ENCODE data around the gene DCTN1.
A peak's percentile ranks its signal among the peaks of the same experiment; 100 is the strongest.

The DCTN1 gene

DNA sequence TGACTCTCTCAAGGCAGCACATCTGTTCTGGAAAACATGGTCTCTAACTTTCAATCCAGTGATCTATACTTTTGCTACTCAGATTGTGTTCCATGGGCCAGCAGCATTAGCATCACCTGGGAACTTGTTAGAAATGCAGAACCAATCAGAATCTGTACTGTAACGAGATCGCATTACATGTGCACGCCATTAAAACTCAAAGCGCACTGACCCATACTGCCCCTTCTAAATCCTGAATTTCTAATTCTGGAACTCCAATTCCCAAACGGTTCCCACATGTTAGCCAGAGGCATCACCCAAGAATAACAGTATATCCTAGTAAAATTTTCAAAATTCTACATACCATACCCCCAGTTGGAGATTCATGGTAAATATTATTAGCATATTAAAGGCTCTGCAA lies 10.5 kb upstream of the DCTN1 start:
- Histone ChIP-seq H3K4me1 (ENCODE audit: control insufficient read depth, insufficient read depth, low read length, poor library complexity, severe bottlenecking) (peaks cover 21% of the 10 kb centered on the region), H3K4me3 (ENCODE audit: insufficient read depth, low read depth, low read length, poor library complexity, severe bottlenecking) (peak overlapping the region; percentile 86), H3K27me3 (replicated peaks; ENCODE audit: control insufficient read depth, insufficient read depth, low read length, poor library complexity, severe bottlenecking) (no peaks in the 10 kb centered on the region), H3K27ac (ENCODE audit: insufficient read depth, low read length, poor library complexity, severe bottlenecking) (no peak overlapping the region), H3K9me3 (ENCODE audit: control insufficient read depth, low read length) (no peaks in the 10 kb centered on the region), H3K36me3 (ENCODE audit: control insufficient read depth, insufficient read depth, low read length) (no peaks in the 10 kb centered on the region)
- no peak for DNase-seq

DNA sequence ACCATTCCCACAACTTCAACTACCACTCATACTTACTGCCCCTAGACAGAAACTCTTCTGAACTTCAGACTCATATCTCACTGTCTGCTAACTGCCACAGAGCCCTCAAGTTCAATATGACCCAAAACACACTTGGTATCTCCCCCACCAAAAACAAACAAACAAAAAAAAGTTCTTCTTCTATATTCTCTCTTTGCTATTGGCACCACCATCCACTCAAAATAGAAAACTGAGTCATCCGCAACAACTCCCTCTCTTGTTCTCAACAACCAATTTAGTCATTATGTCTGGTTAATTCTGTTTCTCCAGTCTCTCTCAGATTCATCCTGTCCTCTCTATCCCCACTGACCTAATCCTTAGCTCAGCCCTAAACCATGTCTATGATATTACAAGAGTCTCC lies 7.2 kb upstream of the DCTN1 start:
- DNase-seq, result no peak
- Histone ChIP-seq H3K4me1 (ENCODE audit: control insufficient read depth, insufficient read depth, low read length, poor library complexity, severe bottlenecking) (peaks cover 21% of the 10 kb centered on the region), H3K27ac (ENCODE audit: insufficient read depth, low read length, poor library complexity, severe bottlenecking) (no peak overlapping the region)

DNA sequence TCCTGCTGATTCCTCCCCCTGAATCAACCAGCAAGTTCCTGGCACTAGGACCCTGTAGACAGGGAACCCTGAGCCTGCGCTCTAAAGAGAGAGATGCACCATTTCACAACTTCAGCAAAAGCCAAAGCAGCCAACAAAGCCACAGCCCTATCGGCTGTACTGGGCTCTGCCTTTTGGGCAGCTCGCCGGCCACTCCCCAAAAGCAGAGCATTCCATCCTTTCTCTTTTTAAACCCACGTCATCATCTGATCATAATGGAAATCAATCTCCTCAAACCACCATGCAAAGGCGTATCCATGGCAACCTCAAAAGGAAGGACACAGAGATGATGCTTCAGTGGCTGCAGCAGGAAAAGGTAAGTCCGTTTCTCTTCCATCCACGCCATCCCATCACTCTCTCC lies 5.3 kb upstream of the DCTN1 start:
- Histone ChIP-seq H3K9me3 (ENCODE audit: control insufficient read depth, low read length) (no peaks in the 10 kb centered on the region), H3K27me3 (replicated peaks; ENCODE audit: control insufficient read depth, insufficient read depth, low read length, poor library complexity, severe bottlenecking) (no peaks in the 10 kb centered on the region), H3K36me3 (ENCODE audit: control insufficient read depth, insufficient read depth, low read length) (peaks cover 3% of the 10 kb centered on the region), H3K4me3 (ENCODE audit: insufficient read depth, low read depth, low read length, poor library complexity, severe bottlenecking) (no peak overlapping the region), H3K27ac (ENCODE audit: insufficient read depth, low read length, poor library complexity, severe bottlenecking) (no peak overlapping the region), H3K4me1 (ENCODE audit: control insufficient read depth, insufficient read depth, low read length, poor library complexity, severe bottlenecking) (peaks cover 14% of the 10 kb centered on the region)
- DNase-seq, result no peak

More for the DNA sequence above, 7.2 kb upstream of the DCTN1 start:
- H3K27me3 ChIP-seq (replicated peaks; ENCODE audit: control insufficient read depth, insufficient read depth, low read length, poor library complexity, severe bottlenecking), result no peaks in the 10 kb centered on the region
- H3K9me3 ChIP-seq (ENCODE audit: control insufficient read depth, low read length), result no peaks in the 10 kb centered on the region
- peaks cover 3% of the 10 kb centered on the region for H3K36me3 ChIP-seq (ENCODE audit: control insufficient read depth, insufficient read depth, low read length)
- H3K4me3 ChIP-seq (ENCODE audit: insufficient read depth, low read depth, low read length, poor library complexity, severe bottlenecking), result no peak overlapping the region

DNA sequence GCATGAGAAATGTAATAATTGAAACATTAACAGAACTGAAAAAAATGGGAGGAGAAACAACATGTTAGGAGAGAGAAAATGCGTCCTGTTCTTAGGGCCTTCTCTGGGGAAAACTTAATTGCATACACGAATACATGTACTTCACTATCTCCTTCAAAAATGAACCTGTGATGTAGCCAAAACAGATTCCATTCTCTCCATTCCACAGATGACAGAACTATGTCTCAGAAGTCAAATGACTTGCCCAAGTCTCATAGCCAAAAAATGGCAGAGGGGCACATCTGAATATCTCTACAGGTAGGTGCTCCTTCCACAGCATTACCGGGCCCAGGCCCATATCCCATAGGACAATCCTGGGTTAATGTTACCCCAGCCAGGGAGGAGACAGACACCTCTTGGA lies 3.9 kb upstream of the DCTN1 start:
- H3K4me1 ChIP-seq (ENCODE audit: control insufficient read depth, insufficient read depth, low read length, poor library complexity, severe bottlenecking), result peaks cover 12% of the 10 kb centered on the region

DNA sequence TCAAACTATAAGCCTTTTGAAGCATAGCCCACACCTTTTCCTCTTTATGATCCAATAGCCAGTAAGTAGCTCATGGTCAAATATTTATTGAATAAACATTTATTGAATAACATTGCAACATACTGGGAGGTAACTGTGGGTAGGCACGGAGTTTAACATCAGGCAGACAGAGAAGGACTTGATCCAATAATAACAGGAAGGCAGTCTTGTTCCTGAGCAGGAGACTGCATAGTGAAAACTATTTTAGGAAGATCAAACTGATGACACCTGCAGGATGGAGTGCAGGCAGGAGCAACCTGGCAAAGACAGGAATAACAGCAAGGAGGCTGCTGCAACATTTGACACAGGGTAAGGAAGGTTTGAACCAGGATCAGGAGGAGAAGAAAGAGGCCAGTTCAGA lies 3.1 kb upstream of the DCTN1 start:
- Histone ChIP-seq H3K4me1 (ENCODE audit: control insufficient read depth, insufficient read depth, low read length, poor library complexity, severe bottlenecking) (peaks cover 12% of the 10 kb centered on the region), H3K27ac (ENCODE audit: insufficient read depth, low read length, poor library complexity, severe bottlenecking) (no peak overlapping the region), H3K36me3 (ENCODE audit: control insufficient read depth, insufficient read depth, low read length) (peaks cover 3% of the 10 kb centered on the region), H3K4me3 (ENCODE audit: insufficient read depth, low read depth, low read length, poor library complexity, severe bottlenecking) (no peak overlapping the region), H3K9me3 (ENCODE audit: control insufficient read depth, low read length) (no peaks in the 10 kb centered on the region), H3K27me3 (replicated peaks; ENCODE audit: control insufficient read depth, insufficient read depth, low read length, poor library complexity, severe bottlenecking) (no peaks in the 10 kb centered on the region)
- DNase-seq, result no peak

More for the DNA sequence above, 3.9 kb upstream of the DCTN1 start:
- Histone ChIP-seq H3K27ac (ENCODE audit: insufficient read depth, low read length, poor library complexity, severe bottlenecking) (no peak overlapping the region), H3K36me3 (ENCODE audit: control insufficient read depth, insufficient read depth, low read length) (peaks cover 3% of the 10 kb centered on the region), H3K27me3 (replicated peaks; ENCODE audit: control insufficient read depth, insufficient read depth, low read length, poor library complexity, severe bottlenecking) (no peaks in the 10 kb centered on the region), H3K9me3 (ENCODE audit: control insufficient read depth, low read length) (no peaks in the 10 kb centered on the region), H3K4me3 (ENCODE audit: insufficient read depth, low read depth, low read length, poor library complexity, severe bottlenecking) (no peak overlapping the region)
- DNase-seq, result no peak

DNA sequence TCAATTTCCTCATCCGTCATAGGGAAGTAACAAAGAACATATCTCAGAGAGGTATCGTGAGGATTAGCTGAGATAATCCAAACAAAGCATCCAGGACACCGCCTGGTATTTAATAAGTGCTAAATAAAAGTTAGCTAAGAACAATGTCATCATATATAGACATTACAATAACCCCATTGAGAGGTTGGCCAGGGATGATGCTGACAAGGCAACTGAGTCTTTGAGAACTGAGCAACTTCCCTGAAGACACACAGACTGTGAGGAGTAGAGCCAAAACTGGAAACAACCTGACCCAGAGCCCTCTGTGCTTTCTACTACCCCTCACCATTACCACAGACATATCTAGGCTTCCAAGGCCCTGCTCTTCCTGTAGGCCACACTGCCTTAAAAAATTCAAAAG lies 1.6 kb upstream of the DCTN1 start:
- Histone ChIP-seq H3K36me3 (ENCODE audit: control insufficient read depth, insufficient read depth, low read length) (peaks cover 15% of the 10 kb centered on the region), H3K4me1 (ENCODE audit: control insufficient read depth, insufficient read depth, low read length, poor library complexity, severe bottlenecking) (peaks cover 12% of the 10 kb centered on the region), H3K27ac (ENCODE audit: insufficient read depth, low read length, poor library complexity, severe bottlenecking) (no peak overlapping the region), H3K9me3 (ENCODE audit: control insufficient read depth, low read length) (no peaks in the 10 kb centered on the region), H3K4me3 (ENCODE audit: insufficient read depth, low read depth, low read length, poor library complexity, severe bottlenecking) (no peak overlapping the region), H3K27me3 (replicated peaks; ENCODE audit: control insufficient read depth, insufficient read depth, low read length, poor library complexity, severe bottlenecking) (no peaks in the 10 kb centered on the region)
- DNase-seq, result no peak

DNA sequence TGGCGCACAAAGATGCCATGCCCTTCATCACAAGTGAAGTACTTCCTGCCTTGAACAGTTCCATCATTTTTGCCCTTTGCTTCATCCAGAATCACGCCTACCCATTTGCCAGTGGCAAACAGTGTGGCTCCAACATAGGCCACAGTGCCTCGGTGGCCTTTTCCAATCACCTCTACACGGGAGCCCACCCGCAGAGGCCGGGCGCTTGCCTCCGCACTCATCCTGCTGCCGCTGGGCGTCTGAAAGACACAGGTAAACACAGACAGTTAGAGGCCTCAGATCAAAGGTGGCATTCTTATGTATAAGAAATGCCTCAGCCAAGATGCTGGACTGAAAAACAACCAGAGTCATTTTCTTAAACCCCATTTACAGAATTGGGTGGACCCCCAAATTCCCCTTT lies 2.1 kb downstream of the DCTN1 start:
- H3K9me3 ChIP-seq (ENCODE audit: control insufficient read depth, low read length), result no peaks in the 10 kb centered on the region
- H3K4me1 ChIP-seq (ENCODE audit: control insufficient read depth, insufficient read depth, low read length, poor library complexity, severe bottlenecking), result peaks cover 12% of the 10 kb centered on the region
- no peaks in the 10 kb centered on the region for H3K27me3 ChIP-seq (replicated peaks; ENCODE audit: control insufficient read depth, insufficient read depth, low read length, poor library complexity, severe bottlenecking)
- H3K36me3 ChIP-seq (ENCODE audit: control insufficient read depth, insufficient read depth, low read length), result peaks cover 12% of the 10 kb centered on the region
- H3K27ac ChIP-seq (ENCODE audit: insufficient read depth, low read length, poor library complexity, severe bottlenecking), result no peak overlapping the region
- DNase-seq, result no peak
- H3K4me3 ChIP-seq (ENCODE audit: insufficient read depth, low read depth, low read length, poor library complexity, severe bottlenecking), result no peak overlapping the region

DNA sequence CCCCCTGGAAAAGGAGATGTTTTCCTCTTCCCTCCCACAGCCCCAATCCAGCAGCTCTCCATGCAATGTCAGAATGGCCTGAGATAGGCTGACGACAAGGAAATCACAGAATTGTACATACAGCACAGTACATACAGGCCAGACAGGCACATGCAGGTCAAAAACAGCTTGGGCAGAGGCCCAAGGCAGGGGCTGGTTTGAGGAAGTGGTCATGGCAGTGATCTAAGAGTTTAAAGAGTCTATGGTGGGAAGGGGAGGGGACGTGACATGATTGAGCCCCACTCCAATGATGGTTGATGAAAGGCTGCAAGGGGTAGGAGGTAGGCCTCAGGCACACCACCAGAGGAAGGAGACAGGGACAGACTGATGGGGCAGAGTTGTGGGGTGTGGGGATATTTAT lies 4.3 kb downstream of the DCTN1 start:
- Histone ChIP-seq H3K9me3 (ENCODE audit: control insufficient read depth, low read length) (no peaks in the 10 kb centered on the region), H3K27me3 (replicated peaks; ENCODE audit: control insufficient read depth, insufficient read depth, low read length, poor library complexity, severe bottlenecking) (no peaks in the 10 kb centered on the region), H3K4me1 (ENCODE audit: control insufficient read depth, insufficient read depth, low read length, poor library complexity, severe bottlenecking) (peaks cover 11% of the 10 kb centered on the region), H3K27ac (ENCODE audit: insufficient read depth, low read length, poor library complexity, severe bottlenecking) (no peak overlapping the region), H3K4me3 (ENCODE audit: insufficient read depth, low read depth, low read length, poor library complexity, severe bottlenecking) (no peak overlapping the region), H3K36me3 (ENCODE audit: control insufficient read depth, insufficient read depth, low read length) (peaks cover 19% of the 10 kb centered on the region)
- no peak for DNase-seq

DNA sequence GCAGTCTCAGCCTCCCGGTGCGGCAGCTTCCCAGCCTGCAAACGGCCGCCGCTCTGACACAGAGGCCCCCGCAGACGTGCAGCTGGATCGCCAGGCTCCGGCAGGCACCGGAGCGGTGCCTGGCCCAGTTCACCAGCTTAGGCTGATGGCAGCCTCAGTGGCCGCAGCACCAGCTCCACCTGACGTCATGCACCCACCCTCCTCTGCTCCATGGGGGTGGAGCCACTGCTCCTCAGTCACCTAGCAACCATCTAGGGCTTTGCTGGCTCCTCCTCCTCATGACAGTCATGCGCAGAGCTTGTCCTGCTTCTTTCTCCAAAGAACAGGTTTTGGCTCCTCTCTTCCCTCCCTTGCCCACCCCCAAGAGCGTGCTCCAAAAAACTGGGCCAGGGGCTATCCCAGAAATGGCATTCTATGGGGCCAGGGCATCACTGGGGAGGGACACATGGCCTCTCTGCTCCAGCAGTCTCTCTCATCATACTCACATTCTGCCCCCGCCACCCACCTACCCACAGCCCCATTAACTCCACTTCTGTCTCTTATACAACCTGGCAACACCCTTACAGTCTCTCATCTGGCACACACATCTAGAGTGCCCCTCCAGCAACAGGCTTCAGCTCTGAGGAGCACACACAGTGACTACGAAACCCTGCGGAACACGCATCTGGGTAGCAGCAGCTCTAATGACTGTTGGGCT lies 5.5 kb downstream of the DCTN1 start:
- Histone ChIP-seq H3K27ac (ENCODE audit: insufficient read depth, low read length, poor library complexity, severe bottlenecking) (no peak overlapping the region), H3K4me3 (ENCODE audit: insufficient read depth, low read depth, low read length, poor library complexity, severe bottlenecking) (no peak overlapping the region), H3K27me3 (replicated peaks; ENCODE audit: control insufficient read depth, insufficient read depth, low read length, poor library complexity, severe bottlenecking) (no peaks in the 10 kb centered on the region), H3K4me1 (ENCODE audit: control insufficient read depth, insufficient read depth, low read length, poor library complexity, severe bottlenecking) (no peaks in the 10 kb centered on the region), H3K36me3 (ENCODE audit: control insufficient read depth, insufficient read depth, low read length) (peaks cover 31% of the 10 kb centered on the region), H3K9me3 (ENCODE audit: control insufficient read depth, low read length) (no peaks in the 10 kb centered on the region)
- DNase-seq, result no peak

DNA sequence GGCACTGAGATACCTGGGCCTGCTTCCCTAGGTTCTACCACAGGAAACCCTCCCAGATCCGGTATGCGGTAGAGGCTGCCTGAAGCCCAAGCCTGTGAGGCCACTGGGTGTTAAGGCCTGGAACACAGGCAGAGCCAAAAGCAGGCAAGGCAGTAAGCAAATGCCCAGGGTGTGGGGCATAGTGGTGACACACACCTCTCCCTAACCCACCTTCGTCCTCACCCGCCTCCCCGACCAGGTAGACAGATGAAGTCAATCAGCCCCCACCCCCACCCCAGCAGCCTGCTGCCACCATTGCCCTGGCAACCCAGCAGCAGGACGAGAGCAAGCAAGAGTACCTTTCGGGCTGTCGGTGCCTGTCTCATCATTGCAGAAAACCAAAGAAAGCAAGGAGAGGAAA lies 6.1 kb downstream of the DCTN1 start:
- no peak for DNase-seq
- Histone ChIP-seq H3K27me3 (replicated peaks; ENCODE audit: control insufficient read depth, insufficient read depth, low read length, poor library complexity, severe bottlenecking) (no peaks in the 10 kb centered on the region), H3K36me3 (ENCODE audit: control insufficient read depth, insufficient read depth, low read length) (peaks cover 36% of the 10 kb centered on the region), H3K9me3 (ENCODE audit: control insufficient read depth, low read length) (no peaks in the 10 kb centered on the region), H3K4me3 (ENCODE audit: insufficient read depth, low read depth, low read length, poor library complexity, severe bottlenecking) (no peak overlapping the region), H3K4me1 (ENCODE audit: control insufficient read depth, insufficient read depth, low read length, poor library complexity, severe bottlenecking) (no peaks in the 10 kb centered on the region), H3K27ac (ENCODE audit: insufficient read depth, low read length, poor library complexity, severe bottlenecking) (no peak overlapping the region)

All from effector memory CD4-positive, alpha-beta T cell (primary cell).